Loucy (cell line): Measurements from ENCODE around the gene SCAP.
A peak's percentile ranks its signal among the peaks of the same experiment; 100 is the strongest.

Experiments
- H2AFZ ChIP-seq: fragments of 200-600 bp; sonication (generic); 2 replicates; pipeline ENCODE4 v1.6.0; 2016; ENCODE audit warnings: antibody characterized with exemption, mild to moderate bottlenecking, low read length, moderate library complexity
- H3F3A ChIP-seq: fragments of 200-600 bp; 2 replicates; pipeline ENCODE4 v1.6.0; 2016; ENCODE audit warnings: antibody characterized with exemption, low read depth, mild to moderate bottlenecking
- H3K27me3 ChIP-seq: fragments of 200-600 bp; sonication (generic); 2 replicates; pipeline ENCODE4 v1.6.1; 2014; ENCODE audit warnings: low read length, mild to moderate bottlenecking; ENCODE audit not compliant: insufficient read depth, poor library complexity, severe bottlenecking
- H3K36me3 ChIP-seq: fragments of 200-600 bp; sonication (generic); 2 replicates; pipeline ENCODE4 v1.6.1; 2016; ENCODE audit warnings: low read length; ENCODE audit not compliant: insufficient read depth
- H3K4me1 ChIP-seq: fragments of 200-600 bp; sonication (generic); 2 replicates; pipeline ENCODE4 v1.5.1; 2014; ENCODE audit warnings: low read length, mild to moderate bottlenecking; ENCODE audit not compliant: insufficient read depth, poor library complexity, severe bottlenecking
- H3K4me2 ChIP-seq: fragments of 200-600 bp; sonication (generic); 2 replicates; pipeline ENCODE4 v1.6.0; 2014; ENCODE audit warnings: antibody characterized with exemption, low read length, low read depth, mild to moderate bottlenecking; ENCODE audit not compliant: poor library complexity, severe bottlenecking
- H3K4me3 ChIP-seq: fragments of 200-600 bp; sonication (generic); 2 replicates; pipeline ENCODE4 v1.5.1; 2014; ENCODE audit warnings: low read length, mild to moderate bottlenecking, mixed read lengths; ENCODE audit not compliant: poor library complexity, severe bottlenecking
- H3K79me2 ChIP-seq: fragments of 200-600 bp; sonication (generic); 2 replicates; pipeline ENCODE4 v1.6.1; 2014; ENCODE audit warnings: low read length; ENCODE audit not compliant: insufficient read depth
- H3K9ac ChIP-seq: fragments of 200-600 bp; sonication (generic); 2 replicates; pipeline ENCODE4 v1.6.0; 2014; ENCODE audit warnings: mild to moderate bottlenecking, low read depth, low read length, moderate library complexity; ENCODE audit not compliant: poor library complexity, severe bottlenecking
- H3K9me2 ChIP-seq: fragments of 200-600 bp; sonication (generic); replicated peaks from 2 replicates; pipeline ENCODE4 v1.6.1; 2016; ENCODE audit warnings: low read depth, low read length, mixed read lengths
- H3K9me3 ChIP-seq: fragments of 200-600 bp; sonication (generic); 2 replicates; pipeline ENCODE4 v1.6.1; 2014; ENCODE audit warnings: mild to moderate bottlenecking, antibody characterized with exemption, low read length, low read depth; ENCODE audit not compliant: insufficient read depth
- H4K20me1 ChIP-seq: fragments of 200-600 bp; sonication (generic); 2 replicates; pipeline ENCODE4 v1.6.0; 2014; ENCODE audit warnings: antibody characterized with exemption, low read length, mild to moderate bottlenecking; ENCODE audit not compliant: insufficient read depth, poor library complexity, severe bottlenecking
- CTCF ChIP-seq: fragments of 200-600 bp; sonication (generic); conservative IDR thresholded peaks from 2 replicates; pipeline ENCODE4 v1.5.1; 2014; ENCODE audit warnings: mild to moderate bottlenecking, antibody characterized with exemption, low read length
- EZH2phosphoT487 ChIP-seq: fragments of 200-600 bp; IDR thresholded peaks from 2 replicates; pipeline ENCODE4 v1.6.1; 2018; ENCODE audit warnings: antibody characterized with exemption, mild to moderate bottlenecking, moderate library complexity, borderline replicate concordance

SCAP gene

DNA sequence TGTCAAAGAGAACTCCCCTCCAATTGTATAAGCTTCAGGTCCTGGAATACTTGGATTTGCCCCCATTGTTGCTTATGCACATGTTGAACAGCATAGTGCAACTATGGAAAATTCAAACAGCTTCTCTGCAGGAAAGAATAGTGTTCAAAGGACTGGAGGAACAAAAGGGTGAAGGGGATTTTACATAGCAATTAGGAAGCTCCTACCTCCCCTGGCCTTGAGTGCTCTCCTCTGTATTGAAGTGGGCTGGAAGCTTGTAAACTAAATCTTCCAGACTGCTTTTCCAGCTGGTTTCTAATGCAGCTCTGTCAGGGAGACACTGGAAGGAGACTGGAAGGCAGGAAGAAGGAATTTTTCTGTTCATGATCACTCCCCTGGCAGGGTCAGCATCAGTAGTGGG is 45.0 kb upstream of the SCAP start:
- Histone ChIP-seq H3F3A (0 out of 2 replicates have a peak, but pooled peaks cover under 1% of the 10 kb centered on the region), H3K36me3 (no peaks in the 10 kb centered on the region), H3K4me2 (no peak overlapping the region), H3K27me3 (no peaks in the 10 kb centered on the region), H3K79me2 (no peaks in the 10 kb centered on the region), H3K9ac (no peak overlapping the region), H3K4me1 (peaks cover 4% of the 10 kb centered on the region), H2AFZ (peak overlapping the region; percentile 39), H3K9me3 (no peaks in the 10 kb centered on the region), H3K9me2 (no peaks in the 10 kb centered on the region), H4K20me1 (no peaks in the 10 kb centered on the region), H3K4me3 (no peak overlapping the region)
- TF ChIP-seq CTCF (no peak), EZH2phosphoT487 (no peak)

DNA sequence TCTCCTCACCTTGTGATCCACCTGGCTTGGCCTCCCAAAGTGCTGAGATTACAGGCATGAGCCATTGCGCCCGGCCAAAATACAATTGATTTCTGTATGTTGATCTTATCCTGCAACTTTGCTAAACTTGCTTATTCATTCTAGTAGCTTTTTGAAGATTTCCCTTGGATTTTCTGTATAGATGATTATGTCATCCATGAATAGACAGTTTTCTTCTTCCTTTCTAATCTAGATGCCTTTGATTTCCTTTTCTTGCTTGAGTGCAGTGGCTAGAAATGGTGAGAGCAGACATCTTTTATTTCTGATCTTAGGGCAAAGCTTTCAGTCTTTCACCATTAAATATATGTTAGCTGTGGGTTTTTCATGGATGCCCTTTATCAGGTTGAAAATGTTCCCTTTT is 42.2 kb upstream of the SCAP start:
- no peaks in the 10 kb centered on the region for H4K20me1 ChIP-seq
- no peak overlapping the region for H3K9ac ChIP-seq
- H3K27me3 ChIP-seq = no peaks in the 10 kb centered on the region
- no peak overlapping the region for H3K4me2 ChIP-seq
- H3K4me3 ChIP-seq = no peak overlapping the region
- H3K36me3 ChIP-seq = no peaks in the 10 kb centered on the region
- H2AFZ ChIP-seq = no peak overlapping the region
- H3K9me3 ChIP-seq = no peaks in the 10 kb centered on the region
- H3K79me2 ChIP-seq = peaks cover 2% of the 10 kb centered on the region; the same call in 1 of the 2 replicates
- H3K4me1 ChIP-seq = peaks cover 4% of the 10 kb centered on the region
- no peaks in the 10 kb centered on the region for H3K9me2 ChIP-seq
- H3F3A ChIP-seq = 0 out of 2 replicates have a peak, but pooled peaks cover 5% of the 10 kb centered on the region
- TF ChIP-seq EZH2phosphoT487 (no peak), CTCF (no peak)

- peak overlapping the region; percentile 36; the same call in 1 of the 2 replicates for H2AFZ ChIP-seq
- H3K9me3 ChIP-seq = no peaks in the 10 kb centered on the region
- no peaks in the 10 kb centered on the region for H3K9me2 ChIP-seq
- no peak overlapping the region for H3K4me2 ChIP-seq
- no peak for TF ChIP-seq CTCF
- TF ChIP-seq EZH2phosphoT487 = no peak
- H3K4me1 ChIP-seq = peaks cover 17% of the 10 kb centered on the region
- H3K36me3 ChIP-seq = no peaks in the 10 kb centered on the region; the same call in 1 of the 2 replicates
- no peaks in the 10 kb centered on the region for H4K20me1 ChIP-seq
- no peak overlapping the region for H3K9ac ChIP-seq
- H3K4me3 ChIP-seq = no peak overlapping the region
- H3K27me3 ChIP-seq = no peaks in the 10 kb centered on the region
- peaks cover 22% of the 10 kb centered on the region for H3K79me2 ChIP-seq
- H3F3A ChIP-seq = 0 out of 2 replicates have a peak, but pooled peaks cover 5% of the 10 kb centered on the region
Observed at GRCh38 chr3:47515864-47516319, 40.2 kb upstream of the SCAP start.
